Measurements from ENCODE around the gene KIFAP3.

DNA sequence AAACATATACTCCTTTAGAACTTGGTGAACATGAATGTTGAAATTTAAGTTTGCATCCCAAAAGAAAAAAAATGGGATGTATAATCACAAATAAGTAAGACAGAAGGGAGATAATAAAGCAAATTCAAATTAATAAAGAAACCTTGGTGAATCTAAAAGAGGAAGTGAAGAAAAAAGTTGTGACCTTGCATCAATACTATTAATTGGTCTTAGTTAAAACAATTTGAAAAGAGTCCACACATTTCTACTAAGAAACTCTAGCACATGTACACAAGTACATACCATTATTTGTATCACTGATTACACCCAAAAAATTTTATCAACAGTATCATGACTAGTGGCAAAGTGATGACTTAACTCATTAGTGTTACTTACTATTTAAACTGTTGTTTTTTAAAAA lies 100.4 kb downstream of the KIFAP3 start:
- no peak for TF ChIP-seq EZH2 (IDR thresholded peaks at IDR 0.05; ENCODE audit: borderline replicate concordance, insufficient read depth, low read depth, low read length, poor library complexity, severe bottlenecking)
- TF ChIP-seq, protein P1, sequence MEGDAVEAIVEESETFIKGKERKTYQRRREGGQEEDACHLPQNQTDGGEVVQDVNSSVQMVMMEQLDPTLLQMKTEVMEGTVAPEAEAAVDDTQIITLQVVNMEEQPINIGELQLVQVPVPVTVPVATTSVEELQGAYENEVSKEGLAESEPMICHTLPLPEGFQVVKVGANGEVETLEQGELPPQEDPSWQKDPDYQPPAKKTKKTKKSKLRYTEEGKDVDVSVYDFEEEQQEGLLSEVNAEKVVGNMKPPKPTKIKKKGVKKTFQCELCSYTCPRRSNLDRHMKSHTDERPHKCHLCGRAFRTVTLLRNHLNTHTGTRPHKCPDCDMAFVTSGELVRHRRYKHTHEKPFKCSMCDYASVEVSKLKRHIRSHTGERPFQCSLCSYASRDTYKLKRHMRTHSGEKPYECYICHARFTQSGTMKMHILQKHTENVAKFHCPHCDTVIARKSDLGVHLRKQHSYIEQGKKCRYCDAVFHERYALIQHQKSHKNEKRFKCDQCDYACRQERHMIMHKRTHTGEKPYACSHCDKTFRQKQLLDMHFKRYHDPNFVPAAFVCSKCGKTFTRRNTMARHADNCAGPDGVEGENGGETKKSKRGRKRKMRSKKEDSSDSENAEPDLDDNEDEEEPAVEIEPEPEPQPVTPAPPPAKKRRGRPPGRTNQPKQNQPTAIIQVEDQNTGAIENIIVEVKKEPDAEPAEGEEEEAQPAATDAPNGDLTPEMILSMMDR (IDR thresholded peaks at IDR 0.05), result no peak
